IMR-90 (cell line): ENCODE data around the gene MAML3. TPM values are rescaled to one million over a fixed set of nuclear protein-coding genes. Genes with fewer than 3 reads are reported as not detected.

Experiments
- ATAC-seq: fragments of 200-7000 bp; cut with Tn5 transposase; 2 replicates; pipeline ENCODE4 v1.9.1; 2020; ENCODE audit warnings: low read depth, mild to moderate bottlenecking, moderate library complexity
- BruUV-seq: library from RNA; stranded (reverse); fragments of 400-500 nt; replicated peaks from 2 replicates; lab custom pipeline; 2021; lab: Mats Ljungman, UMichigan
- CTCF ChIA-PET: fragments of 300-600 bp; formaldehyde crosslinking; extraction: SDS; loops from one replicate; lab custom pipeline; 2021; ENCODE audit warnings: antibody characterized with exemption; lab: Yijun Ruan, JAX
- POLR2A ChIA-PET: fragments of 300-600 bp; sonication (Branson Sonifier 250); formaldehyde crosslinking; loops from one replicate; lab custom pipeline; 2022; ENCODE audit warnings: antibody characterized with exemption; ENCODE audit not compliant: unreplicated experiment; lab: Charles Lee
- DNase-seq: peaks from one replicate; pipeline ENCODE4 v3.0.0; 2013
- H2AFZ ChIP-seq: replicated peaks from 2 replicates; pipeline ENCODE3; 2013; ENCODE audit warnings: low read length, mild to moderate bottlenecking; ENCODE audit not compliant: poor library complexity
- H2AK5ac ChIP-seq: 2 replicates; pipeline ENCODE4 v1.6.1; 2013; ENCODE audit warnings: low read depth, low read length, inconsistent platforms
- H2AK9ac ChIP-seq: replicated peaks from 2 replicates; pipeline ENCODE3; 2013; ENCODE audit warnings: mild to moderate bottlenecking, low read depth, low read length, moderate library complexity; ENCODE audit not compliant: poor library complexity
- H2BK120ac ChIP-seq: 2 replicates; pipeline ENCODE4 v1.6.1; 2013; ENCODE audit warnings: low read depth, low read length, inconsistent platforms
- H2BK15ac ChIP-seq: 3 replicates; pipeline ENCODE4 v1.6.1; 2013; ENCODE audit warnings: low read depth, low read length, inconsistent platforms
- H2BK20ac ChIP-seq: 2 replicates; pipeline ENCODE4 v1.6.1; 2013; ENCODE audit warnings: low read depth, mild to moderate bottlenecking, inconsistent platforms, low read length, moderate library complexity
- H2BK5ac ChIP-seq: 2 replicates; pipeline ENCODE4 v1.6.1; 2013; ENCODE audit warnings: mild to moderate bottlenecking, low read depth, low read length, inconsistent platforms; ENCODE audit not compliant: poor library complexity, severe bottlenecking
- H3K14ac ChIP-seq: replicated peaks from 2 replicates; pipeline ENCODE4 v1.6.1; 2013; ENCODE audit warnings: low read depth, low read length, inconsistent platforms
- H3K18ac ChIP-seq: 2 replicates; pipeline ENCODE4 v1.6.1; 2013; ENCODE audit warnings: low read depth, low read length, control low read depth
- H3K23ac ChIP-seq: 2 replicates; pipeline ENCODE4 v1.6.1; 2013; ENCODE audit warnings: low read depth, low read length, inconsistent platforms
- H3K27ac ChIP-seq: 2 replicates; pipeline ENCODE4 v1.5.1; 2013; ENCODE audit warnings: mild to moderate bottlenecking, control low read depth, low read length; ENCODE audit not compliant: insufficient read depth
- H3K27me3 ChIP-seq: 2 replicates; pipeline ENCODE4 v1.6.1; 2013; ENCODE audit warnings: low read length; ENCODE audit not compliant: control insufficient read depth, insufficient read depth
- H3K36me3 ChIP-seq: 2 replicates; pipeline ENCODE4 v1.6.1; 2013; ENCODE audit warnings: low read length, mixed read lengths; ENCODE audit not compliant: control insufficient read depth, insufficient read depth
- H3K4ac ChIP-seq: 2 replicates; pipeline ENCODE4 v1.6.1; 2013; ENCODE audit warnings: low read depth, low read length, inconsistent platforms
- H3K4me1 ChIP-seq: 2 replicates; pipeline ENCODE4 v1.6.1; 2013; ENCODE audit warnings: low read length, mixed read lengths; ENCODE audit not compliant: control insufficient read depth, insufficient read depth
- H3K4me2 ChIP-seq: 2 replicates; pipeline ENCODE4 v1.6.1; 2013; ENCODE audit warnings: low read depth, mild to moderate bottlenecking, control low read depth, low read length, moderate library complexity
- H3K4me3 ChIP-seq: 2 replicates; pipeline ENCODE4 v1.5.1; 2013; ENCODE audit warnings: low read depth, mild to moderate bottlenecking, control low read depth, low read length, moderate library complexity; ENCODE audit not compliant: insufficient read depth
- H3K56ac ChIP-seq: 2 replicates; pipeline ENCODE4 v1.6.1; 2013; ENCODE audit warnings: low read length, inconsistent platforms; ENCODE audit not compliant: insufficient read depth; ENCODE audit errors: extremely low read depth
- H3K79me1 ChIP-seq, 2 experiments: 2 replicates each; pipeline ENCODE4 v1.6.1; 2013; ENCODE audit warnings: low read length in 2 of 2, inconsistent platforms in 1 of 2, low read depth in 1 of 2
- H3K9ac ChIP-seq: 2 replicates; pipeline ENCODE4 v1.6.1; 2013; ENCODE audit warnings: low read depth, low read length, control low read depth
- H3K9me1 ChIP-seq: 2 replicates; pipeline ENCODE4 v1.6.1; 2013; ENCODE audit warnings: low read length, inconsistent platforms; ENCODE audit not compliant: insufficient read depth
- H3K9me3 ChIP-seq: 2 replicates; pipeline ENCODE4 v1.6.1; 2013; ENCODE audit warnings: low read length; ENCODE audit not compliant: control insufficient read depth, insufficient read depth
- H4K20me1 ChIP-seq: 2 replicates; pipeline ENCODE4 v1.6.1; 2013; ENCODE audit warnings: low read length, inconsistent platforms; ENCODE audit not compliant: insufficient read depth
- H4K5ac ChIP-seq: 2 replicates; pipeline ENCODE4 v1.6.1; 2013; ENCODE audit warnings: mild to moderate bottlenecking, low read depth, low read length, control low read depth
- H4K8ac ChIP-seq, 2 experiments: 2 replicates each; pipeline ENCODE4 v1.6.1; 2013; ENCODE audit warnings: low read depth in 2 of 2, low read length in 2 of 2, control low read depth in 1 of 2, inconsistent platforms in 1 of 2
- H4K91ac ChIP-seq: 2 replicates; pipeline ENCODE4 v1.6.1; 2013; ENCODE audit warnings: low read depth, low read length, inconsistent platforms; ENCODE audit not compliant: insufficient read depth
- BHLHE40 ChIP-seq: fragments of 150-350 bp; IDR thresholded peaks from 2 replicates; pipeline ENCODE4 v1.6.1; 2016; ENCODE audit warnings: mild to moderate bottlenecking, low read depth, low read length
- CEBPB ChIP-seq: IDR thresholded peaks from 2 replicates; pipeline ENCODE4 v1.6.1; 2012; ENCODE audit warnings: low read depth, low read length, improper control_type of control experiment
- CHD1 ChIP-seq: IDR thresholded peaks from 2 replicates; pipeline ENCODE4 v1.6.1; 2012; ENCODE audit warnings: low read depth, low read length, improper control_type of control experiment
- CTCF ChIP-seq: conservative IDR thresholded peaks from 2 replicates; pipeline ENCODE4 v1.5.1; 2012; ENCODE audit warnings: mild to moderate bottlenecking, low read depth, low read length, improper control_type of control experiment
- ELK1 ChIP-seq: fragments of 150-350 bp; IDR thresholded peaks from 2 replicates; pipeline ENCODE4 v1.6.1; 2016; ENCODE audit warnings: low read depth, mild to moderate bottlenecking, low read length, moderate library complexity, borderline replicate concordance
- FOS ChIP-seq: fragments of 150-350 bp; IDR thresholded peaks from 2 replicates; pipeline ENCODE4 v1.6.1; 2016; ENCODE audit warnings: low read depth, low read length
- MAFK ChIP-seq: IDR thresholded peaks from 2 replicates; pipeline ENCODE4 v1.6.1; 2012; ENCODE audit warnings: low read depth, low read length, improper control_type of control experiment
- MAZ ChIP-seq: IDR thresholded peaks from 2 replicates; pipeline ENCODE4 v1.6.1; 2012; ENCODE audit warnings: low read depth, mild to moderate bottlenecking, low read length, improper control_type of control experiment, moderate library complexity, borderline replicate concordance
- MXI1 ChIP-seq: IDR thresholded peaks from 2 replicates; pipeline ENCODE4 v1.6.1; 2012; ENCODE audit warnings: low read depth, mild to moderate bottlenecking, low read length, moderate library complexity, borderline replicate concordance
- NFE2L2 ChIP-seq: fragments of 150-350 bp; IDR thresholded peaks from 2 replicates; pipeline ENCODE4 v1.6.1; 2016; ENCODE audit warnings: low read depth, mild to moderate bottlenecking, low read length
- POLR2A ChIP-seq: IDR thresholded peaks from 2 replicates; pipeline ENCODE4 v1.6.1; 2012; ENCODE audit warnings: mild to moderate bottlenecking, low read depth, low read length
- RAD21 ChIP-seq: IDR thresholded peaks from 2 replicates; pipeline ENCODE4 v1.6.1; 2012; ENCODE audit warnings: low read length, improper control_type of control experiment
- RCOR1 ChIP-seq: IDR thresholded peaks from 2 replicates; pipeline ENCODE4 v1.6.1; 2012; ENCODE audit warnings: mild to moderate bottlenecking, low read length, improper control_type of control experiment; ENCODE audit not compliant: insufficient replicate concordance
- RFX5 ChIP-seq: IDR thresholded peaks from 2 replicates; pipeline ENCODE4 v1.8.0; 2012; ENCODE audit warnings: low read depth, mild to moderate bottlenecking, low read length, moderate library complexity
- SMC3 ChIP-seq: fragments of 150-350 bp; IDR thresholded peaks from 2 replicates; pipeline ENCODE4 v1.6.1; 2016; ENCODE audit warnings: low read depth, mild to moderate bottlenecking, antibody characterized with exemption, low read length, moderate library complexity
- USF2 ChIP-seq: fragments of 150-350 bp; IDR thresholded peaks from 2 replicates; pipeline ENCODE4 v1.6.1; 2017; ENCODE audit warnings: mild to moderate bottlenecking, antibody characterized with exemption, low read length, low read depth
- WGBS, 2 experiments: methylation state at CpG; one replicate each; pipeline versions ENCODE4 v1.1.5 to v1.1.7; 2013; ENCODE audit warnings: missing lambda C conversion rate in 2 of 2; ENCODE audit not compliant: insufficient read length in 1 of 2; ENCODE audit errors: extremely low coverage in 2 of 2; 5-methylcytosine and 5-hydroxymethylcytosine counted together
- dilution Hi-C: fragments of 300-500 bp; cut with HindIII; formaldehyde crosslinking; loops from one replicate; pipeline ENCODE4 v1.14.3; 2018; ENCODE audit warnings: low sequenced_read_pairs; ENCODE audit not compliant: unreplicated experiment
- in situ Hi-C: fragments of 300-500 bp; cut with MboI; formaldehyde crosslinking; loops from 3 replicates; pipeline ENCODE4 v1.14.3; 2019; ENCODE audit warnings: low sequenced_read_pairs, inconsistent platforms, mixed read lengths
- intact Hi-C: fragments of 100-400 bp; cut with micrococcal nuclease; formaldehyde crosslinking; loops from 2 replicates; pipeline ENCODE4 v1.10.0; 2022
- polyA plus RNA-seq, 3 experiments: library from polyadenylated mRNA; depleted of rRNA; stranded (reverse); fragments of >200 nt; gene quantifications; 2 replicates each; pipeline ENCODE4 v1.2.3, GENCODE V29; 2012; ENCODE audit warnings: low replicate concordance in 1 of 3
- total RNA-seq: library from RNA; depleted of rRNA; stranded (reverse); fragments of >200 nt; gene quantifications from 2 replicates; pipeline ENCODE4 v1.2.3, GENCODE V29; 2012

MAML3 gene
- total and polyA plus RNA-seq, 2 of the 4 experiments (the other 2 are of a cell fraction): 0.90 to 1.7 TPM

- H3K4me3 ChIP-seq: no peak overlapping the region
- dilution Hi-C loops: no loop called here
- peaks cover 8% of the 10 kb centered on the region for H3K9me1 ChIP-seq
- no peak overlapping the region for H3K9ac ChIP-seq
- no peak overlapping the region for H3K27ac ChIP-seq
- no peaks in the 10 kb centered on the region for H3K36me3 ChIP-seq
- WGBS, 2 experiments: 85% methylated on average over 2 of the region's 2 CpGs; no CpG with 5 or more reads in 1 of the 2 experiments
- no peak overlapping the region for H2AFZ ChIP-seq
- H2AK5ac ChIP-seq: peak overlapping the region; percentile 57
- no peak overlapping the region for H4K5ac ChIP-seq
- in situ Hi-C loops: no loop called here
- H3K4me1 ChIP-seq: peaks cover 10% of the 10 kb centered on the region
- H3K4ac ChIP-seq: no peak overlapping the region; the same call in 1 of the 2 replicates
- intact Hi-C loops: no loop called here
- H2BK5ac ChIP-seq: no peak overlapping the region
- no peak overlapping the region; the same call in 1 of the 2 replicates for H4K91ac ChIP-seq
- POLR2A ChIA-PET: no interaction called here
- no peak overlapping the region for H3K14ac ChIP-seq
- TF ChIP-seq MXI1 (no peak), RFX5 (no peak), ELK1 (no peak), RAD21 (no peak), USF2 (no peak), POLR2A (no peak), BHLHE40 (no peak), NFE2L2 (no peak), CEBPB (no peak), CHD1 (no peak), MAFK (no peak), CTCF (no peak), MAZ (no peak), SMC3 (no peak), FOS (no peak), RCOR1 (no peak)
- no peaks in the 10 kb centered on the region for H3K9me3 ChIP-seq
- H2BK15ac ChIP-seq: peak overlapping the region; percentile 55; the same call in 2 of the 3 replicates
- no peaks in the 10 kb centered on the region for H3K27me3 ChIP-seq
- no peak overlapping the region for H3K4me2 ChIP-seq
- DNase-seq (no peak), ATAC-seq (no peak)
- CTCF ChIA-PET: interaction anchor here (0.6 kb wide), 2 partner anchors 64 to 507 kb away, joined by 4 read pairs; no protein-coding TSS in a partner anchor
- no peak overlapping the region for H3K23ac ChIP-seq
- no peak overlapping the region for H3K56ac ChIP-seq
- 0 out of 4 replicates have a peak overlapping the region, but pooled peaks of 1 of the 2 experiments have one; percentile 4 for H4K8ac ChIP-seq
- BruUV-seq: no TSS peak
- peak overlapping the region; percentile 60 for H2AK9ac ChIP-seq
- no peak overlapping the region for H2BK20ac ChIP-seq
- no peaks in the 10 kb centered on the region for H4K20me1 ChIP-seq
- H3K79me1 ChIP-seq: peaks cover 11 to 15% of the 10 kb centered on the region in 2 experiments
- H3K18ac ChIP-seq: no peak overlapping the region
- H2BK120ac ChIP-seq: 0 out of 2 replicates have a peak overlapping the region, but pooled peaks have one; percentile 21
Observed at GRCh38 chr4:140113653-140114052, 40.3 kb downstream of the MAML3 start.
